Activated CD8-positive, alpha-beta memory T cell treated with anti-CD3 and anti-CD28 coated beads for 24 hours (primary cell): ENCODE measurements around the gene EAF2.

Experiments used
- DNase-seq: peaks from one replicate; pipeline ENCODE4 v3.0.0-alpha.2; 2020

The EAF2 gene

GRCh38 chr3:121863801-121864200, 28.8 kb downstream of the EAF2 start:
- DNase-seq, result no peak

GRCh38 chr3:121869736-121870135, 34.7 kb downstream of the EAF2 start:
- no peak for DNase-seq

- DNase-seq, result no peak
Observed at GRCh38 chr3:121870717-121871116, 35.7 kb downstream of the EAF2 start.

- DNase-seq, result no peak
Observed at GRCh38 chr3:121871430-121871829, 36.4 kb downstream of the EAF2 start.

DNA sequence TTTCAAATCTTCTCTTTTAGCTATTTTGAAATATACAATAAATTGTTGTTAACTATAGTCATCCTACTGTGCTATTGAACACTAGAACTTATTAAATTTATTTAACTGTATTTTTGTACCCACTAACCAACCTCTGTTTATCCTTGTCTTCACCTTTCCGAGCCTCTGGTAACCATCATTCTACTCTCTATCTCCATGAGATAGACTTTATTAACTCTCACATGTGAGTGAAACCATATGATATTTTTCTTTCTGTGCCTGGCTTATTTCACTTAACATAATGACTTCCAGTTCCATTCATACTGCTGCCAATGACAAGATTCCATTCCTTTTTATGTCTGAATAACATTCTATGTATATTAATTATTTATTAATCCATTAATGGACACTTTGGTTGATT, 43.4 kb downstream of the EAF2 start:
- no peak for DNase-seq

DNA sequence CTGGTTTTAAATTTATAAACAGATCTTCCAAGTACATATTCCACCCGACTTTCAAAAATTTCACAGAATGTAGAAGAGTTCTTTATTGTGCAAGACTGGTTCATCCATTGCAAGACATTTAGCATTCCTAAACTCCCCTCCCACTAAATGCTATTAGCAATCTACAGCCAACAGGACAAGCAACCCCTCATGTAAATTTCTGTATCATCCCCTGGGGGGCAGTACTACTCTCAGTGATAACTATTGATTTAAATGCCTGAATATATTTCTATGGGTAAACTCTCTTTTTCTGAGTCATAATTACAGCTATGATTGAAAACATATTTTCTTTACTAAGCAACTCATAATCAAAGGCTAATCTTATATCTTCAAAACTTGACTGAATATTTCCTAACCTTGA, 48.5 kb downstream of the EAF2 start:
- DNase-seq, result no peak

- DNase-seq, result no peak
Observed at GRCh38 chr3:121885386-121885785, 50.4 kb downstream of the EAF2 start.

DNA sequence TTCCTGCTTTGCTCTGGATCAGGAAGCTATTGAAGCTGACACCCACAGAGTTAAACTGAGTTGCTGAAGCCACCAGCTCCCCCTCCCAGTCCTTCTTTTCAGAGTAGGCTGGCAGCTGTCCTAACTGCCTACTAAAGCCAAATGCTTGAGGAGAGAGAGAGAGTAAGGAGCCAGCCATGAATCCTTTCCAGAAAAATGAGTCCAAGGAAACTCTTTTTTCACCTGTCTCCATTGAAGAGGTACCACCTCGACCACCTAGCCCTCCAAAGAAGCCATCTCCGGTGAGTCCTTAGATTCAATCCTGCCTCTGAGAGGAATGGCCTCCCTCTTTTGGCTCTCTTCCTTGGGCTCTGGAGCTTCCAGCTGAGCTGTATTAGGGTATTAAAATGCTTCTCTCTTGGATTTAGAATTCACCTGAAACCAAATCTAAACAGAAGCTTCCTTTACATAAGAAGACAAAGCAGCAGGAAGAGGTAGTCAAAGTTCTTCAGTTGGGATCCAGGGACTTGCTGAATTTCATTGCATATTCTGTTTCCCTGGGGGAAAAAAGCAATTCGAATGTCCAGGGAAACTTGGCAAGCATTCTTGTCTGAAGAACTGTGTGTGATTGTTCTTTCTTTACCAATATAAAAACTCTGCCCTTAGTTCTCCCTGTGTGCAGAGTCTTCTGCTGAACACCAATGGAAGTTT, 59.4 kb downstream of the EAF2 start, which contains the start of gene SLC15A2:
Gene SLC15A2, plus strand, starts transcription at position 101 of the 690 bp plus-strand sequence. Its CDS starts 76 bp downstream, at position 177.
- DNase-seq, result no peak

DNA sequence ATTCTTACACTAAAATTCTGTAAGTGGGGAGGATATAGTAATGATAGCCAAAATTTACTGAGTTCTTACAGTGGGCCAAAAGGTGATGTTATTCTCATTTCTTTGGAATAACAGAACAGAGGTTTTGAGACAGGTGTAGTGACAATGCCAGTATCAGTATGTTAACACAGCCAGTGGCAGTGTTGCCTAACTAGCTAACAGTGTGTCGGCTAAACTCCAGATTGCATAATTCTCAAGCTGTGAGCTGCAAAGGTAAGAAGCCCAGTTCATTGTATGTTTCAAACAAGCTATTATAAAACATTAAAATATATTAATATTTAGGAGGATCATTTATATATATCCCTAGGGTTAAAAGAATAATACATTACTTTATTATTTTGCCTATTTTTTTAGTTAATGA, 60.1 kb downstream of the EAF2 start:
- DNase-seq, result no peak

- DNase-seq, result no peak
Observed at GRCh38 chr3:121895736-121896135, 60.7 kb downstream of the EAF2 start.

DNA sequence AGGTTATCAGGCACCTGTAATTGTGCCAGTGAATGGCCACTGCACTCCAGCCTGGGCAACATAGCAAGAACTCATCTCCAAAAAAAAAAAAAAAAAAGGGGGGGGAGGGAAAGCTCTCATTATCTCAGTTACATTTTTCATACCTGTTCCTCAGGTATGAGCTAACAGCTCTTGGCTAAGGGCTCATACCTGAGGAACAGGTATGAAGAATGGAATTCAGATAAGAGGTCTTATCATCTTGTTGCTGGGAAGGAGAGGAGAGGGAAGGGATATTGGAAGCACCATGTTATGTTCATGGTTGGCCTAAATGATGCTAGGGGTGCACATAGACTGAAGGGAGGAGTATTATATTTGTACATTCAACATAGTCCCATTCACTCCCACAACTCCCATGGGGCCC, 61.8 kb downstream of the EAF2 start:
- DNase-seq, result no peak

DNA sequence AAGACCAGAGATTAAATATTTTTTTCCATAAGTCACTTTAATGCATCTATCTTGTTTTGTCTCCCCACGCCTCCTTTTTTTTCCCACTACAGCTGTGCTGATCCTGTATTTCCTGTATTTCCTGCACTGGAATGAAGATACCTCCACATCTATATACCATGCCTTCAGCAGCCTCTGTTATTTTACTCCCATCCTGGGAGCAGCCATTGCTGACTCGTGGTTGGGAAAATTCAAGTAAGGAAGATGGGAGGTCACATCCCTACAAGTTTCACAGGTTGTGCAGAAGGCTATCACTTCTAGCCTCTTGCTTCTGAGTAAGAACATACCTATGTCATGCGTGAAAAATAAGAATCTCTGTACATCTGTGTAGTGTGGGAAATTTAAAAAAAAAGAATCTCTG, 62.3 kb downstream of the EAF2 start:
- no peak for DNase-seq

GRCh38 chr3:121913305-121913990, 78.4 kb downstream of the EAF2 start:
- no peak for DNase-seq

DNA sequence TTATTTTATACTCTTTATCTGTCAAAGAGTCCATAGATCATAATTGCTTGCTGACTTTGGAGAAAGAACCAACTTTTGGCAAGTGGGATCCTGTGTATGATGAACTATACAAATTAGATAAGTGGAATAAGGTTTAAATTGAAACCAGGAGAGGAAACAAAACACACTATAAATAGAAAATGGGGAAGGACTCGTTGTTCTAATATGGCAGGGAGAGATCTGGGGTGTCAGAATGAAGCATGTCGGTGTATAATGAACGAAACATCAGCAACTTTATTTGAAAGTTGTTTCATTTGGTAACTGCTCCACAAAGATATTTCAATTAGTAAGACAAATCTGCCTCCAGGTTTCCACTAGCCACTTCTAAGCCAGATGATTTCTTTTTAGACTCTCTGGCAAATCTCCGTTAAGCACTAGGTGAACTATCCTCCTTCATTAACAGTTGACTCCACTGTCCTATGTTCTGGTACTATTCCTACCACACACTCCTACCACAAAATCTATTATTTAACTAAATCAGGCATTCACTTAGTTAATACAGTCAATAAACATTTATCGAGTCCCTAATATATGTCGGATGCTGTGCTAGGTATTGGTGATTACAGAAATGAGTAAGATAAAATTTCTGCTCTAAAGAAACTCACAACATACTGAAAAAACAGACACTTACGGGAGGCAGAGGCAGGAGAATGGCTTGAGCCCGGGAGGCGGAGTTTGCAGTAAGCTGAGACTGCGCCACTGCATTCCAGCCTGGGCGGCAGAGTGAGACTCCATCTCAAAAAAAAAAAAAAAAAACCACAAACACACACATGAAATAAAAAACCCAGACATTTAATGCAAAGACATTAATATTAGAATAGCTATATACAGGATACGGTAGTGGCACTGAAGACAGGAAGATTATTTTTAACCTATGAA, 79.3 kb downstream of the EAF2 start:
- no peak for DNase-seq

DNA sequence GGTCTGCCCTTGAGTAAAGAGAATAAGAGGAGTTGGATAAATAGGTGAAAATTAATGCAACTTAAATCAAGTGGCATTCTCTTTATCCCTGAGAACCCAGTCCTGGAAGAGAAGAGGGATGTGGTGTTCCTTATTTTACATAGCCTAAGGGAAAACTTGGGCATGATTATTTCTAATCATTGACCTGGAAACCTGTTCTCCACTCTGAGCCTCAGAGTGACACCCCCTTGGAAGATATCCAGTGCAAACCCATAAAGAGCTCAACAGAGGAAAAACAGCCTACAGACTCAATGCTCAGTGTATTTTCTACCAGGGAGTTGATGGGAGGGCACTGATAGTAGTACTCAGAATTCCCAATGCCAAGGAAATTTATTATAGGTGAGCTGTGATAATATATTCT, 81.2 kb downstream of the EAF2 start:
- no peak for DNase-seq

DNA sequence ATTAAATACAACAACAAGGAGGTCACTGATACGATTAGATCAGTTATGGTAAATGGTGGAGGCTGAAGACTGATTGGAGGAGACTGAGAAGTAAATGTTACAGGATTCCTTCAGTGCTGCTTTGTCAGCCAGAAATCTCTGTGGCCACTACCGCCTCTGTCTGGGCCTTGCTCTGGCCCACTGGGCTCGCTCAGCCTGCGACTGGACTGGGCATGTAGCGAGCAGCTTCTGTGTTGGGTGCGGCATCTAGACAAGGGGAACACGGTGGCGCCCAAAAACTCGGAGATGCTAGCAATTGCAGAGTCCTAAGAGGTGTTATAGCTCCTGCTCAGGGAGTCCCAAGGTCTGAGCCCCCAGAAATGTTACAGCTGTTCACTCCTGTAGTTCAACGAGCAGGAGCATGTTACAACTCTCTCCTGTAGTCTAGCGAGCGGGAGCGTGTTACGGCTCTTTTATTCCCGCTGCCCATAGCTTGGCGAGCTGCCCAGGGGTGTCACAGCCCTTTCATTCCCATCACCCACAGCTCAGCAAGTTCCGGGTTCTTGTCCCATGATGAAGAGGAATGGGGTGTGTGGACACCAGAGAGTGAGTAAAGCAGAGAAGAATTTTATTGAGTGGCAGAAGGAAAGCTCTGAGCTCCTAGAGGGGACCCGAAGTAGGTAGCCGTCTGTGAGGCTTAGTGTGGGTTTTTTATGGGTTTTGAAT, 83.9 kb downstream of the EAF2 start:
- DNase-seq, result no peak

DNA sequence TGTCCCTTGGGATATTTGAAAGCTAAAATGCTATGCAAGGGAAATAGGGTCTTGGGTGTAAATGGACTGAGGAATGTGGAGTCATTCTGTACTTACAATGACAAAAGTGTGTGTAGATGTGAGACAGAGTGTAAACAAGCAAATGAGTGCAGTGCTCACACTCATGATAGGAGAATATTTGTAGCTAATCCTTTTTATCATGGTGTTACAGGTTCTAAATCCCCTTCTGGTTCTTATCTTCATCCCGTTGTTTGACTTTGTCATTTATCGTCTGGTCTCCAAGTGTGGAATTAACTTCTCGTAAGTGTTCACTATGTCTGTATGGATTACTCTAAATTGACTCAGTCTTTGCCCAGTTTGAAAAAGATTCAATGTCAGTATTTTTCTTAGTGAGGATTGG, 89.7 kb downstream of the EAF2 start:
- no peak for DNase-seq

GRCh38 chr3:121926380-121926779, 91.4 kb downstream of the EAF2 start:
- no peak for DNase-seq
